ENCODE measurements around the gene FRMD5.
"Not testable (repeated sequence)": the region's sequence is repeated elsewhere in the genome, so short reads cannot be mapped to it uniquely, and the experiment has no call there.

The FRMD5 gene

GRCh38 chr15:44034334-44034733 lies 160.7 kb downstream of the FRMD5 start:
- Histone ChIP-seq H3K4me3 (ENCODE audit: low read length) (no peak overlapping the region), H4K20me1 (ENCODE audit: control insufficient read depth, insufficient read depth, low read depth, low read length) (no peaks in the 10 kb centered on the region), H3F3A (ENCODE audit: control insufficient read depth, insufficient read depth) (no peaks in the 10 kb centered on the region), H3K9me3 (ENCODE audit: control insufficient read depth, insufficient read depth, low read length) (no peaks in the 10 kb centered on the region), H3K79me2 (ENCODE audit: control insufficient read depth, low read length) (no peaks in the 10 kb centered on the region), H3K4me2 (ENCODE audit: low read length) (no peak overlapping the region), H3K9me2 (replicated peaks; ENCODE audit: control insufficient read depth, low read length) (no peaks in the 10 kb centered on the region), H3K36me3 (ENCODE audit: control insufficient read depth, low read length) (no peaks in the 10 kb centered on the region), H3K27me3 (ENCODE audit: control insufficient read depth, low read length) (peaks cover 15% of the 10 kb centered on the region; the same call in 1 of the 2 replicates), H3K4me1 (ENCODE audit: control insufficient read depth, low read length) (no peaks in the 10 kb centered on the region), H3K27ac (ENCODE audit: low read depth, low read length) (no peak overlapping the region)
- TF ChIP-seq CTCF (IDR thresholded peaks at IDR 0.05; ENCODE audit: low read depth, low read length, poor library complexity, severe bottlenecking) (no peak), EZH2phosphoT487 (IDR thresholded peaks at IDR 0.05; ENCODE audit: borderline replicate concordance, low read length) (no peak)

GRCh38 chr15:44033894-44034293 lies 161.2 kb downstream of the FRMD5 start:
- H3K4me1 ChIP-seq (ENCODE audit: control insufficient read depth, low read length): no peaks in the 10 kb centered on the region
- H4K20me1 ChIP-seq (ENCODE audit: control insufficient read depth, insufficient read depth, low read depth, low read length): no peaks in the 10 kb centered on the region
- H3K9me3 ChIP-seq (ENCODE audit: control insufficient read depth, insufficient read depth, low read length): no peaks in the 10 kb centered on the region
- no peak overlapping the region for H3K4me3 ChIP-seq (ENCODE audit: low read length)
- peaks cover 15% of the 10 kb centered on the region; the same call in 1 of the 2 replicates for H3K27me3 ChIP-seq (ENCODE audit: control insufficient read depth, low read length)
- H3K9me2 ChIP-seq (replicated peaks; ENCODE audit: control insufficient read depth, low read length): no peaks in the 10 kb centered on the region
- no peak for TF ChIP-seq CTCF (IDR thresholded peaks at IDR 0.05; ENCODE audit: low read depth, low read length, poor library complexity, severe bottlenecking)
- TF ChIP-seq EZH2phosphoT487 (IDR thresholded peaks at IDR 0.05; ENCODE audit: borderline replicate concordance, low read length): no peak
- no peaks in the 10 kb centered on the region for H3K36me3 ChIP-seq (ENCODE audit: control insufficient read depth, low read length)
- H3F3A ChIP-seq (ENCODE audit: control insufficient read depth, insufficient read depth): no peaks in the 10 kb centered on the region
- H3K79me2 ChIP-seq (ENCODE audit: control insufficient read depth, low read length): no peaks in the 10 kb centered on the region
- H3K27ac ChIP-seq (ENCODE audit: low read depth, low read length): no peak overlapping the region
- no peak overlapping the region for H3K4me2 ChIP-seq (ENCODE audit: low read length)

GRCh38 chr15:44032820-44033219 lies 162.3 kb downstream of the FRMD5 start:
- H3K36me3 ChIP-seq (ENCODE audit: control insufficient read depth, low read length); H3K4me3 ChIP-seq (ENCODE audit: low read length); H3K4me1 ChIP-seq (ENCODE audit: control insufficient read depth, low read length); H3K79me2 ChIP-seq (ENCODE audit: control insufficient read depth, low read length); H3F3A ChIP-seq (ENCODE audit: control insufficient read depth, insufficient read depth); H3K9me2 ChIP-seq (replicated peaks; ENCODE audit: control insufficient read depth, low read length); H3K27ac ChIP-seq (ENCODE audit: low read depth, low read length); H3K4me2 ChIP-seq (ENCODE audit: low read length); H4K20me1 ChIP-seq (ENCODE audit: control insufficient read depth, insufficient read depth, low read depth, low read length); H3K9me3 ChIP-seq (ENCODE audit: control insufficient read depth, insufficient read depth, low read length): not testable (repeated sequence)
- peaks cover 15% of the 10 kb centered on the region; the same call in 1 of the 2 replicates for H3K27me3 ChIP-seq (ENCODE audit: control insufficient read depth, low read length)

- Histone ChIP-seq H3K9me3 (ENCODE audit: control insufficient read depth, insufficient read depth, low read length) (no peaks in the 10 kb centered on the region), H3K36me3 (ENCODE audit: control insufficient read depth, low read length) (no peaks in the 10 kb centered on the region), H3K9me2 (replicated peaks; ENCODE audit: control insufficient read depth, low read length) (no peaks in the 10 kb centered on the region), H3K4me1 (ENCODE audit: control insufficient read depth, low read length) (no peaks in the 10 kb centered on the region), H3K4me3 (ENCODE audit: low read length) (no peak overlapping the region), H3K4me2 (ENCODE audit: low read length) (no peak overlapping the region), H4K20me1 (ENCODE audit: control insufficient read depth, insufficient read depth, low read depth, low read length) (no peaks in the 10 kb centered on the region), H3K27me3 (ENCODE audit: control insufficient read depth, low read length) (peaks cover 13% of the 10 kb centered on the region; the same call in 1 of the 2 replicates), H3K79me2 (ENCODE audit: control insufficient read depth, low read length) (no peaks in the 10 kb centered on the region), H3K27ac (ENCODE audit: low read depth, low read length) (no peak overlapping the region), H3F3A (ENCODE audit: control insufficient read depth, insufficient read depth) (no peaks in the 10 kb centered on the region)
- TF ChIP-seq EZH2phosphoT487 (IDR thresholded peaks at IDR 0.05; ENCODE audit: borderline replicate concordance, low read length) (no peak), CTCF (IDR thresholded peaks at IDR 0.05; ENCODE audit: low read depth, low read length, poor library complexity, severe bottlenecking) (no peak)
Observed at GRCh38 chr15:44029940-44030568, 165.0 kb downstream of the FRMD5 start.
